Measurements from ENCODE around the gene SEPHS2.

- TF ChIP-seq CTCF (IDR thresholded peaks at IDR 0.05) (no peak), POLR2A (IDR thresholded peaks at IDR 0.05) (no peak)
Observed at GRCh38 chr16:30395992-30396585, 49.6 kb downstream of the SEPHS2 start.

Data from stomach (tissue), 4 donors.